OCI-LY7 (cell line): ENCODE data around the gene SMIM24. TPM values are rescaled to one million over a fixed set of nuclear protein-coding genes. Genes with fewer than 3 reads are reported as not detected.
"Not testable (repeated sequence)": the region's sequence is repeated elsewhere in the genome, so short reads cannot be mapped to it uniquely, and the experiment has no call there.

Experiments
- BruUV-seq: library from RNA; stranded (reverse); fragments of 400-500 nt; replicated peaks from 2 replicates; lab custom pipeline; 2021; lab: Mats Ljungman, UMichigan
- CTCF ChIA-PET: fragments of 300-600 bp; sonication (Branson Sonifier 250); formaldehyde crosslinking; loops from one replicate; lab custom pipeline; 2022; ENCODE audit warnings: antibody characterized with exemption; ENCODE audit not compliant: unreplicated experiment; lab: Charles Lee
- POLR2A ChIA-PET: fragments of 300-600 bp; sonication (Branson Sonifier 250); formaldehyde crosslinking; loops from one replicate; lab custom pipeline; 2022; ENCODE audit warnings: antibody characterized with exemption; lab: Charles Lee
- DNase-seq: peaks from one replicate; pipeline ENCODE4 v3.0.0-alpha.2; 2015; ENCODE audit warnings: low spot score
- H2AFZ ChIP-seq: fragments of 200-600 bp; sonication (generic), shearing (Covaris generic); 2 replicates; pipeline ENCODE4 v1.6.1; 2014; ENCODE audit warnings: mild to moderate bottlenecking, antibody characterized with exemption, low read length, moderate library complexity
- H3K27ac ChIP-seq: fragments of 200-600 bp; sonication (generic); 2 replicates; pipeline ENCODE4 v1.5.1; 2014; ENCODE audit warnings: mixed run types, low read depth, mild to moderate bottlenecking, moderate library complexity, low read length, inconsistent platforms; ENCODE audit not compliant: poor library complexity, severe bottlenecking
- H3K36me3 ChIP-seq: fragments of 200-600 bp; sonication (generic); 2 replicates; pipeline ENCODE4 v1.6.1; 2014; ENCODE audit warnings: mild to moderate bottlenecking, antibody characterized with exemption, low read length, moderate library complexity, mixed read lengths; ENCODE audit not compliant: insufficient read depth
- H3K4me1 ChIP-seq: fragments of 200-600 bp; sonication (generic); 2 replicates; pipeline ENCODE4 v1.5.1; 2014; ENCODE audit warnings: mild to moderate bottlenecking, low read length; ENCODE audit not compliant: insufficient read depth, poor library complexity, severe bottlenecking
- H3K4me2 ChIP-seq: fragments of 200-600 bp; sonication (generic); 2 replicates; pipeline ENCODE4 v1.6.1; 2014; ENCODE audit warnings: mild to moderate bottlenecking, low read length
- H3K4me3 ChIP-seq: fragments of 200-600 bp; sonication (generic); 2 replicates; pipeline ENCODE4 v1.5.1; 2014; ENCODE audit warnings: mild to moderate bottlenecking, low read depth, low read length; ENCODE audit not compliant: poor library complexity, severe bottlenecking
- H3K79me2 ChIP-seq: fragments of 200-600 bp; sonication (generic); 2 replicates; pipeline ENCODE4 v1.6.1; 2016; ENCODE audit warnings: low read depth, mild to moderate bottlenecking, low read length, moderate library complexity, mixed read lengths; ENCODE audit not compliant: insufficient read depth
- H3K9me2 ChIP-seq: fragments of 200-600 bp; sonication (generic); 2 replicates; pipeline ENCODE4 v1.6.1; 2016; ENCODE audit warnings: mild to moderate bottlenecking, low read length, mixed read lengths; ENCODE audit not compliant: insufficient read depth
- H3K9me3 ChIP-seq: fragments of 200-600 bp; sonication (generic); 2 replicates; pipeline ENCODE4 v1.6.1; 2014; ENCODE audit warnings: mild to moderate bottlenecking, mixed run types, low read length, mixed read lengths
- H4K20me1 ChIP-seq: fragments of 200-600 bp; sonication (generic); 2 replicates; pipeline ENCODE4 v1.6.1; 2014; ENCODE audit warnings: mild to moderate bottlenecking, antibody characterized with exemption, low read length, moderate library complexity, mixed read lengths; ENCODE audit not compliant: insufficient read depth
- CTCF ChIP-seq: fragments of 200-600 bp; sonication (generic); conservative IDR thresholded peaks from 2 replicates; pipeline ENCODE4 v1.5.1; 2014; ENCODE audit warnings: mild to moderate bottlenecking, antibody characterized with exemption, low read length, moderate library complexity, mixed read lengths
- EZH2phosphoT487 ChIP-seq: fragments of 200-600 bp; sonication (generic); IDR thresholded peaks from 2 replicates; pipeline ENCODE4 v1.6.1; 2018; ENCODE audit warnings: low read depth, borderline replicate concordance, mild to moderate bottlenecking, mixed run types, antibody characterized with exemption, low read length, moderate library complexity, mixed read lengths
- intact Hi-C: fragments of 100-400 bp; cut with micrococcal nuclease; formaldehyde crosslinking; loops from one replicate; pipeline ENCODE4 v1.10.0; 2022; ENCODE audit not compliant: unreplicated experiment
- total RNA-seq, 2 experiments: library from RNA; depleted of rRNA in 1 of 2; stranded (reverse); fragments of >200 nt in 1 of 2; shearing (Covaris generic) in 1 of 2; gene quantifications; 2 replicates each; pipeline ENCODE4 v1.2.3, GENCODE V29; 2014 to 2022

Gene SMIM24
- total RNA-seq, 2 experiments from 2014 or later: 6.8 to 9.9 TPM

- Histone ChIP-seq H3K9me3 (no peaks in the 10 kb centered on the region), H3K4me2 (no peak overlapping the region), H3K79me2 (no peaks in the 10 kb centered on the region), H3K4me1 (no peaks in the 10 kb centered on the region), H3K9me2 (no peaks in the 10 kb centered on the region), H4K20me1 (no peaks in the 10 kb centered on the region), H3K27ac (no peak overlapping the region), H3K4me3 (no peak overlapping the region), H3K36me3 (no peaks in the 10 kb centered on the region), H2AFZ (no peak overlapping the region)
- ChIA-PET CTCF (no interaction called here), POLR2A (no interaction called here)
- intact Hi-C loops: no loop called here
- no peak for TF ChIP-seq CTCF
- TF ChIP-seq EZH2phosphoT487: no peak
- no TSS peak for BruUV-seq
- no peak for DNase-seq
Measured at GRCh38 chr19:3454656-3455392, 25.5 kb downstream of the SMIM24 start.

DNA sequence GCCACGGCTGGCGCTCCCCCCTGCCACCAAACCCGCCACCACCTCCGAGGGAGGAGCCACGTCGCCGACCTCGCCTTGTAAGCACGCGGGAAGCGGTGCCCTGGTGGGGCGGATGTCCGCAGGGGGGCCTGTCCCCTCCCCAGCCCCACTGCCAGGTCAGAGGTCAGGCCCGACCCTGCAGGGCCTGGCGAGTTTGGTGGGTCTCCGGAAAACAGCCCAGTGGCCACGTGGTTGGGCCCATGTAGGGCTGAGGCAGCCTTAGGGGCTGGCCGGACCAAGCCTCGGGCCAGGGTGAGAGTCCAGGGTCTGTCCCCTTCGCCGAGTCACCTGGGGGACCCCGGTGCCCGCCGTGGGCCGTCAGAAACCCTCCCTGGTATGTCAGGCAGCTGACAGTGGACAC lies 26.5 kb downstream of the SMIM24 start:
- H2AFZ ChIP-seq: no peak overlapping the region
- intact Hi-C loops: no loop called here
- no peak for DNase-seq
- POLR2A ChIA-PET: no interaction called here
- TF ChIP-seq EZH2phosphoT487 (no peak), CTCF (no peak)
- H3K4me2 ChIP-seq: no peak overlapping the region
- no peaks in the 10 kb centered on the region for H3K9me2 ChIP-seq
- no peaks in the 10 kb centered on the region for H3K79me2 ChIP-seq
- BruUV-seq: no TSS peak
- CTCF ChIA-PET: no interaction called here
- no peaks in the 10 kb centered on the region for H3K36me3 ChIP-seq
- H3K4me1 ChIP-seq: no peaks in the 10 kb centered on the region
- H3K4me3 ChIP-seq: no peak overlapping the region
- no peaks in the 10 kb centered on the region for H4K20me1 ChIP-seq
- no peak overlapping the region for H3K27ac ChIP-seq
- no peaks in the 10 kb centered on the region for H3K9me3 ChIP-seq

GRCh38 chr19:3452942-3453214 lies 27.4 kb downstream of the SMIM24 start:
- H3K9me3 ChIP-seq, H3K27ac ChIP-seq, H3K36me3 ChIP-seq, H3K9me2 ChIP-seq, intact Hi-C loops, H3K4me2 ChIP-seq, H3K79me2 ChIP-seq, H3K4me3 ChIP-seq, BruUV-seq, H4K20me1 ChIP-seq, H3K4me1 ChIP-seq, H2AFZ ChIP-seq, DNase-seq, CTCF ChIA-PET, POLR2A ChIA-PET: not testable (repeated sequence)
